RKO (cell line): ENCODE data around the gene DYNLL1.
"Not testable (repeated sequence)": the region's sequence is repeated elsewhere in the genome, so short reads cannot be mapped to it uniquely, and the experiment has no call there.

Experiments used
- DNase-seq: peaks from one replicate; pipeline ENCODE4 v3.0.0-alpha.2; 2016; ENCODE audit warnings: low spot score

The DYNLL1 gene

GRCh38 chr12:120515496-120515895 lies 19.6 kb downstream of the DYNLL1 start:
- DNase-seq: no peak

GRCh38 chr12:120519324-120519723 lies 23.4 kb downstream of the DYNLL1 start:
- DNase-seq: not testable (repeated sequence)

GRCh38 chr12:120522568-120522967 lies 26.7 kb downstream of the DYNLL1 start:
- no peak for DNase-seq

- peak; percentile 91 for DNase-seq
These were observed 33.1 kb downstream of the DYNLL1 start, which contains the start of gene COQ5 for GRCh38 chr12:120528861-120529525. Gene COQ5 (minus strand): TSS chr12:120529158. CDS start chr12:120529141, 17 bp downstream.

DNA sequence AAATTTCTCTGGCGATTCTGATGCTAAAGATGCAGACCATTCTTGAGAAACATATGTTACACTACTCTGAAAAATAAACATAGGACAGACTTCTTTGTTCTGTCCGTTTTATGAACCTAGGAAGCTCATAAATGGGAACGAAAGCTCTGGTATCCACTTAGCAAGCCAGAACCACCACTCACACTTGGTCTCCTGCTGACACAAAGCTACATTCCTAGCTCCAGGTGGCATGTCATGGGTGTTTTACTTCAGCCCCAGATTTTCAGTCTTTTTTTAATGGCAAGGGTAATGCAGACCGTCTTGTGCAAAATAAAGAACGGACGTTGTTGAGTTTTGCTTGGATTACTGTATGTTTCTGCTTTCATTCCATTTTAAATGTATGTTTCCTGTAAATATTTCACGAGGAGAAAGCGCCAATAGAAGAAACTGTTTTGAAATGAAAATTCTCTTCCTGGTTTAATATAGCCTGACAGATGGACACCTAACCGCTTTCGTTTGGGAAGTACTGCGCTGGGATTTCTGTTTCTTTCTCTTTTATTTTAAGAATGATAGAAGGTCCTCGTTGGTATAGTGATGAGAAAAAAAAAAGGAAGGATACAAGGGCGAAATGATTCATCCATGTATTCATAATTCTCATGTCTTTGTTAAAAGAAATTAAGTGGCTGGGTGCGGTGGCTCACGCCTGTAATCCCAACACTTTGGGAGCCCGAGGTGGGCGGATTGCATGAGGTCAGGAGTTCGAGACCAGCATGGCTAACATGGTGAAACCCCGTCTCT lies 33.9 kb downstream of the DYNLL1 start:
- DNase-seq: peak; percentile 84

- not testable (repeated sequence) for DNase-seq
These were observed 34.5 kb downstream of the DYNLL1 start for GRCh38 chr12:120530418-120530761.

DNA sequence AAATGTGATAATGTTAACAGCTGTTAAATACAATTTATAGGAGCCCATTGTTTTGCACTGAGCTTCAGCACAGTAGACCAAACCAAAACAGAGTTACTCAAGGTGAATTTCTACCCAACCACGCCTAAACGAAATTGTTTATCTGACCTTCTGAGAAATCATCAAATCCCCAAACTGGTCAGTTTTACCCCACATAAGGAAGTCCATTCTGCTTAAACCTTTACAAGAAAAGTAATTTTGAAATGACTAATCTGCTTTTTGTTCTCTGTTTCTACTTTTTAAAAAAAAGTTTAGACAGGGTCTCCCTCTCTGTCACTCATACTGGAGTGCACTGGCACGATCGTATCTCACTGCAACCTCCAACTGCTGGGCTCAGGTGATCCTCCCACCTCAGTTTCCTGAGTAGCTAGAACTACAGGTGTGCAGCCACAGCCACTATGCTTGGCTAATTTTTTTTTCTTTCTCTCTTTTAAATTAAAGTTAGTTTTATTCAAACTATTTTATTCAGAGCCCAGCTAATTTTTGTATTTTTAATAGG lies 36.9 kb downstream of the DYNLL1 start:
- no peak for DNase-seq

- peak; percentile 90 for DNase-seq
These were observed 38.3 kb downstream of the DYNLL1 start, which contains the start of gene RNF10 for GRCh38 chr12:120534203-120534702. Gene RNF10 (plus strand): TSS chr12:120534356. CDS start chr12:120534812, 456 bp downstream.

DNA sequence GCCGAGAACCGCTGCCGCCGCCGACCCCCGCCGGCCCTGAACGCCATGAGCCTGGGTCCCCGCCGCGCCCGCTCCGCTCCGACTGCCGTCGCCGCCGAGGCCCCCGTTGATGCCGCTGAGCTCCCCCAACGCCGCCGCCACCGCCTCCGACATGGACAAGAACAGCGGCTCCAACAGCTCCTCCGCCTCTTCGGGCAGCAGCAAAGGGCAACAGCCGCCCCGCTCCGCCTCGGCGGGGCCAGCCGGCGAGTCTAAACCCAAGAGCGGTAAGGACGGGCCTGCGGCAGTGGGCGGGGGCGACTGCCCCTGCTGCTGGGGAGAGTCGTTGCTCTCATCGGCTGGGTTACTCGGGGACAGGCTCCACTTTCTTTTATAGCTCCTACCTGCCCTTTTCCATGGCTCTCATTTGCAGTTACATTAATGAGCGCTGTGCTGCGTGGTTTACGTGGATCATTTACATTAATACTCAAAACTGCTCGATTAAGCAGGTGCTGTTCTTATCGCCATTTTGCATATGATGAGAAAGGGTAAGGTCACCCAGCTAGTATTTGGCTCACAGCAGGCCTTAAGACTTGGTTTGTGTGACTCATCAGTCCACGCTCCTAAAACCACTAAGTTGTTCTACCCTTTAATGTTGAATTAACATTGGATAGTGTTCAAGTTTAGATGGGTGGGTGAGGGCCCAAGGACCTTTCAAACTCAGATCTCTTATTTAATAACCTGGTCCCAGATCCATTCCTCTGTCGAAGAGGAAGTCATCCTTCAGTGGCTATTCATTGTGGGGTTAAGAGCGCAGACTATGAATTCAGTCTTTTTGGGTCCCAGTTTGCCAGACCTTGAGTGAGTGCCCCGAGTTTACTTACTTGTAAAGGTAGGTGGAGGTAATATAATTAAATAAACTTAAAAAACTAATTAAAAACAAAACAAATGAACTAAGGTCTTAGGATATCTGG lies 39.1 kb downstream of the DYNLL1 start:
- DNase-seq: peak; percentile 93

- no peak for DNase-seq
These were observed 40.3 kb downstream of the DYNLL1 start for GRCh38 chr12:120536064-120536791.

GRCh38 chr12:120537856-120538220 lies 41.9 kb downstream of the DYNLL1 start:
- no peak for DNase-seq

DNA sequence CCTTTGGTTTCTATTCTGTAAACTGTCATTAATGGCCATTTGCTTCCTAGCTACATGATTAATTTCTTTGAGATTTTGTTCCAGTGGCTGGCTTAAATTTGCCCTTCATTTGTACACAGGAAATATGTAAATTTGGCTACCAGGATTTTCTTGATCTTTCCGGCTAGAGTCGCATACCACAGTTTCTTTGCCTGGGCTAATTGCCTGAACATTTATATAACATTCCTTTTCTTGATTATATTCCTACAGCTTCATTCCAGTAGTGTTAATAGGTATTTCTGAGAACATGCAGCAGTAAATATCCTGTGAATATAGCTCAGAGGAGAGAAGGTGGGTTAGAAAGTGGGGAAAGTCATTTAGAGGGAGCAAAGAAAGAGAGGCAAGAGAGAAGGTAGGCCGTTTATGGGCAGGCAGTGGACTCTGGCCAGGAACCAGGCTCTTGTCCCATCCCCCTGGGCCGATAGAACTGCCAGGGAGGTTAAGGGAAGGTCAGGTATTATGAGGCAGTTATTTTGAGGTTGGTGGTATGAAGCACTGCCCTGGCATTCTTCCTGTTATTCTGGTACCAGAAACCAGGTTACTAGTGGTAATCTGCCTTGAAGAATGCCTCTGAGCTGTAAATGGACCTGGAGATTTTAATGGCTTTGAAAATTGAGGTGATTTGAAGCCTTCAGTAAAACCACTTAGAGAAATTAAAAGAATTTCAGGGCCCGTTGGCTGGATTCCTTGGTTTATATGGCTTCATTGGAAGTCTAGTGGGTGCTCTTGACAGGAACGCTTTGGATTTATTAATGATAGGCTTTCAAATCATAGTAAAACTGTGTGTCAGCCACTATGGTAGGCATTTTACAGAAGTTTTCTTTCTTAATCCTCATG lies 42.6 kb downstream of the DYNLL1 start:
- no peak for DNase-seq

DNA sequence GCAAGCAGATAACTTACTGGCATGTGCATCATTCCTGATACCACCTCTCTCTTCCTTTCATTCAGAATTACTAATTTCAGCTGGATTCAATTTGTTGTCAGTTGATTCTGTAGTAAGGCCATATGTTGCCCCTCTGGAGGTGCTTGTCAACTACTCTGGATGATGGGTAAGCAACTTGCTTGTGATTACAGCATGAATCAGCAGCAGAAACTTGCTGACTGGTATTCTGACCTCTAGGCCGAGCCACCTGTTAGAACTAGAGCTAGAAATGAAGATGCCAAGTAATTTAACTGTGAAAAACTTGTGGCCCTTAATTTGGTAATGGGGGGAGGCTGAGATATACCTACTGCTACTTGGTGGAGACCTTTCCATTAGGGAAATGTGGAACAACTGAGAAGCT lies 43.4 kb downstream of the DYNLL1 start:
- peak; percentile 82 for DNase-seq

- no peak for DNase-seq
These were observed 44.5 kb downstream of the DYNLL1 start for GRCh38 chr12:120540445-120540844.

GRCh38 chr12:120542166-120542565 lies 46.3 kb downstream of the DYNLL1 start:
- no peak for DNase-seq

GRCh38 chr12:120544691-120545090 lies 48.8 kb downstream of the DYNLL1 start:
- no peak for DNase-seq

DNA sequence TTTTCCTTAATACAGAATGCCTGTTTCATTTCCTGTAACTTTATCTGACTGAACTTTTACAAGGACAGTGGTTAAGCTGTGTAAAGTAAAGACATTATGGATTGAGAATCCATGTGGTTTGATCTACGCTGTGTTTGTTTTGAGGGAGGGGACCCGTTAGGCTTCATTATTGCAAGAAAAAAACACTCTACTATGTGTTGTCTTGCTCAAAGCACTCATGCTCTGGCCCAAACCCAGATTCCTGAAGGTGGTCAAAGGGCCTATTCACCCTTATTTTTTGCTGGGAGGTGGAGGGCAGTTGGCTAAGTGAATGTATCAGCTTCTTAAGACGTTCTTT lies 50.1 kb downstream of the DYNLL1 start:
- DNase-seq: no peak
